Activated naive CD4-positive, alpha-beta T cell (primary cell): Measurements from ENCODE around the gene ZPBP.

Source experiments
- DNase-seq, 4 experiments: peaks; one replicate each; lab custom pipeline; 2025; lab: John Stamatoyannopoulos, UW

The ZPBP gene

GRCh38 chr7:50092579-50093491 lies at the start of gene ZPBP:
Gene ZPBP, minus strand, starts transcription at chr7:50093246. Its CDS starts 52 bp downstream, at chr7:50093194.
- DNase-seq = peak; percentile 13 to 20 (median 15)

- DNase-seq = no peak
Observed at GRCh38 chr7:50142425-50143017, 49.5 kb upstream of the ZPBP start.

- DNase-seq = no peak
Observed at GRCh38 chr7:50141854-50142253, 48.8 kb upstream of the ZPBP start.

GRCh38 chr7:50141131-50141530 lies 48.1 kb upstream of the ZPBP start:
- DNase-seq = no peak

GRCh38 chr7:50140688-50141087 lies 47.6 kb upstream of the ZPBP start:
- DNase-seq = no peak

- DNase-seq = no peak
Observed at GRCh38 chr7:50138101-50138500, 45.1 kb upstream of the ZPBP start.

- no peak for DNase-seq
Observed at GRCh38 chr7:50125766-50126165, 32.7 kb upstream of the ZPBP start.

- DNase-seq = no peak
Observed at GRCh38 chr7:50121286-50121685, 28.2 kb upstream of the ZPBP start.

GRCh38 chr7:50119815-50120637 lies 27.0 kb upstream of the ZPBP start:
- DNase-seq = peak in 1 of 4 experiments; percentile 17

- DNase-seq = no peak
Observed at GRCh38 chr7:50112250-50112649, 19.2 kb upstream of the ZPBP start.

GRCh38 chr7:50101873-50102272 lies 8.8 kb upstream of the ZPBP start:
- DNase-seq = no peak

- no peak for DNase-seq
Observed at GRCh38 chr7:50095634-50096033, 2.6 kb upstream of the ZPBP start.

- no peak for DNase-seq
Observed at GRCh38 chr7:50088463-50089129, 4.5 kb downstream of the ZPBP start.

- DNase-seq = no peak
Observed at GRCh38 chr7:50085344-50085743, 7.7 kb downstream of the ZPBP start.

GRCh38 chr7:50073093-50073492 lies 20.0 kb downstream of the ZPBP start:
- no peak for DNase-seq

GRCh38 chr7:50069613-50070012 lies 23.4 kb downstream of the ZPBP start:
- peak in 1 of 4 experiments; percentile 3 for DNase-seq

- DNase-seq = no peak
Observed at GRCh38 chr7:50068850-50069551, 24.0 kb downstream of the ZPBP start.

GRCh38 chr7:50068026-50068425 lies 25.0 kb downstream of the ZPBP start:
- DNase-seq = no peak

- no peak for DNase-seq
Observed at GRCh38 chr7:50062951-50063350, 30.1 kb downstream of the ZPBP start.

- no peak for DNase-seq
Observed at GRCh38 chr7:50056131-50056530, 36.9 kb downstream of the ZPBP start.

GRCh38 chr7:50047716-50048115 lies 45.3 kb downstream of the ZPBP start:
- no peak for DNase-seq
